ENCODE measurements around the gene SPDYE17.
"Not testable (repeated sequence)": the region's sequence is repeated elsewhere in the genome, so short reads cannot be mapped to it uniquely, and the experiment has no call there.

SPDYE17 gene

DNA sequence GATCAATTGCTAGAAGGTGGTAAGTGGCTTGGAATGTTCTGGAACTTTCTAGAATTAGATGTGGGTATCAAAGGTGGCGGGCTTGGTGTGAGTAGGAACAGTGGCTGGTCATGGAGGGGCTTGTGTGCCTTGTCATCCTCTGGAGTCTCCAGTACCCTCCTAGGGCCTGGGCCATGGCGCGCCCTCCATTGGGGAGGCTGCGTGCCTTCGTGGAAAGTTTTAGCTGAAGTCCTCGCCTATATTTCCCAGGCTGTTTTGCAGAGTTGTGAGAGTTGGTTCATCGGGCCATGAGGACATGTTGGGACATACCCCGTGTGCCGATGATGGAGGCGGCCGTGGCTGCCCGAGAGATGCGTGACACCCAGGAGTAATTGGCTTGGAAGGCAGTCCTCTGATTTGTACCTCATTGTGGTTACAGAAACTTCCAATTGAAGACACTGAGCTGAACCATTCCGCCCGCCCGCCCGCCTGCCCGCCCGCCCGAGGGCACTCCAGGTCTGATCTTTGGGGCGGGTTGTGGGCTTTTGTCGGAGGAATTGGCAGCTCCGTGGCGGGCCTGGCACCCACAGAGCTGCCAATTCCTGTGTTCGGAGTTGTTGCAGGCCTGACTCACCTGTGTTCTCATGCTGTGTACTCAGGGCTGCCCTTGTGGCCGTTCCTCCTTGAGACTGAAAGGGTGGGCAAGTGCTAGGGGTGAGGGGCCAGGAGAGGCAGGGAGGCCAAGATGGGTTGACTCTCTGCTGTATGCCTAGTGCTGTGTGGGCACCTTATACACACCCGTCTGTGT is 57.2 kb downstream of the SPDYE17 start:
- not testable (repeated sequence) for H3K27ac ChIP-seq

DNA sequence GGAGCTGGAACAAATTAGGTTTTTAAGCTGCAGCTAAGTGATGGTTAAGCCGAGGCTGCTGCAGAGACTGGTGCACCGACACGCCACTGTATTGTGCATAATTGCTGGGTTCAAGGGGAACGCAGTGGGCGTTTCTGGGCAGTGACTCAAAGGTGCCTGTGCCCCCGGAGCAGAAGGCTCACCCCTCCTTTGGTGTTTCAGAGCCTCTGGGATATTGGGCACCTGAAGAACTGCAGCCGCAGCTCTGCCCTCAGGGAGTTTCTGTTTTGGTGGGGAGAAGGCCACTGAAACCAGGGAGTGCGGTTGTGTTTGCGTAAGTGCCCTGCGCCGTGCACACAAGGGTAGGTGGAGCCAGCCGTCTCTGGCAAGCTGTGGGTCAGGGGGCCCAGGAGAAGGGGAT is 57.8 kb downstream of the SPDYE17 start:
- H3K27ac ChIP-seq, H3K4me3 ChIP-seq: not testable (repeated sequence)

More for the DNA sequence above, 57.2 kb downstream of the SPDYE17 start:
- not testable (repeated sequence) for H3K4me3 ChIP-seq

DNA sequence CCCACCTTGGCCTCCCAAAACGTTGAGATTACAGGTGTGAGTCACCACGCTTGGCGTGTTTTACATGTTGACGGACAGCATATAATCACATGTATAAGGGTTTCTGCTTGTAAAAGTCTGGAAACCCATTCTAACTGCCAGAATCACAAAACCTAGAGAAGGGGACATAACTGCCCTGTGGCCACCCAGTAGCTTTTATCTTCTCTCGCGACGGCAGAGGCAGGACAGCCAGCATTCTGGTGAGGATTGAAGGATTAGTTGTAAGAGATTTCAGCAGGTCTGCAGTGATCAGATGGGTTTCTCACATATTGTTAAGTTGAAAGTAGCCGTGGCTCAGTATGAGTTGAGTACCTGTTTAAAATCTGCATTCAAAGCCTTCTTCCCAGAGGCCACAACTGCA is 59.8 kb downstream of the SPDYE17 start:
- not testable (repeated sequence) for H3K27ac ChIP-seq, H3K4me3 ChIP-seq
